Lung microvascular endothelial cell (primary cell): ENCODE results near the gene CPE. TPM values are rescaled to one million over a fixed set of nuclear protein-coding genes. Genes with fewer than 3 reads are reported as not detected.
"Not testable (repeated sequence)": the region's sequence is repeated elsewhere in the genome, so short reads cannot be mapped to it uniquely, and the experiment has no call there.

Experiments
- DNase-seq, 2 donors: peaks; one replicate each; pipeline versions ENCODE4 v3.0.0 to v3.0.0-alpha.2; 2010; ENCODE audit warnings: low read depth in 2 of 2
- total RNA-seq: library from RNA; depleted of rRNA; stranded (reverse); fragments of >200 nt; gene quantifications from 2 replicates; pipeline ENCODE4 v1.2.1, GENCODE V29; 2014

The CPE gene
- total RNA-seq, 1 donor from 2014 or later = 1.4 TPM

DNA sequence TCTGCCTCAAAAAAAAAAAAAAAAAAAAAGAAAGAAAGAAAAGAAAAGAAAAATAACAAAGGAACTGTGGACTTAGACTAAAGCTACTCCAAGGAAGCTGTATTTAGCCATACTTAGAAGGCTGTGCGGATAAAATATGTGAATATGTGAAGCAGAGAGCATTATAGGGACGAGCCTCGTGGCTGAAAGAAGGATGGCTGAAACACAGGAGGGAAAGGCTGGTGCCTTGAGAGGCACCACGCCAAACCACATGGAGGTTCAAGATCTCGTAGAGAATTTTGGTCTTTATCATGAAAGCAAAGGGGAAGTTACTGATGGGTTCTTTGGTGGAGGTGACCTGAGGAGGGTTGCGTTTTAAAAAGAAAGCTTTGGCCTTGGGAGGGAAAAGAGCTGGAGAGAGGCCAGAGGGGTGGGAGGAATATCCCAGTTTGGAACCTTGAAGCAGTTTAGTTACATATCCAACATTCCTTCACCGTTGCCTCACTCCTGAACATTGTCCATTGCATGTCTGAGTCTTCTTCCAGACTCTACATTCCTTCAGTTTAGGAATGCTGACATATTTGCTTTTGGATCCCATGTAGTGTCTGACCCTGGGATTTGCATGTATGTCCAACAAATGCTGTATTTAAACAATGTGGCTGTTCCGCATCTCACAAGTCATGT is 82.5 kb downstream of the CPE start:
- DNase-seq = no peak

DNA sequence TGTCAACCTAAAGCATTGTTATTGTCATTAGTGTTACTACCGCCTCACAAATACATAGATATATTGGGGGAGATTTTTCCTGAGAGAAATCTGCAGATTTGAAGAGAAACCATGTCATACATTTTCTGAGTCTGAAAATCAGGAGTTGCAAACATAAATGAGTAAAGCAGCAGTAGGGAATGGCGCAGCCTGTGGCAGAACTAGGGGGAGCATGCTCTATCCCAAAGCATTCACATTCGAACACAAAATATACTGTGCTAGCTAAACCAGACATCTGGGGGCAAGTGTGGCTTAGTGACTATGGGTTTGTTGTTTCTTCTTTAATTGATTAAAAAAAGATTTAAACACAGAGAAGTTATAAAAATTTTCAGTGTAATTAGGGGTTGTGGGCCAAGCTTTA is 83.2 kb downstream of the CPE start:
- no peak for DNase-seq

DNA sequence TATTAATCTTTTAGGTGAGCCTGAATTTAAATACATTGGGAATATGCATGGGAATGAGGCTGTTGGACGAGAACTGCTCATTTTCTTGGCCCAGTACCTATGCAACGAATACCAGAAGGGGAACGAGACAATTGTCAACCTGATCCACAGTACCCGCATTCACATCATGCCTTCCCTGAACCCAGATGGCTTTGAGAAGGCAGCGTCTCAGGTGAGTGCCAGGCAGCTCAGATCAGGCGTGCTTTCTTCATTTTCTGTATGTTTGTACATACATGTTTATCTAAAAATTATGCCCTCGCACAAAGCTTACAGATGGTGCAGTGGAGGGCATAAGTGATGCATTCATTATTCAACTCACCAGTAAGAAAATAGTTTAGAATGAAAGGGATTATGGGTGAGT is 85.6 kb downstream of the CPE start:
- DNase-seq = no peak

DNA sequence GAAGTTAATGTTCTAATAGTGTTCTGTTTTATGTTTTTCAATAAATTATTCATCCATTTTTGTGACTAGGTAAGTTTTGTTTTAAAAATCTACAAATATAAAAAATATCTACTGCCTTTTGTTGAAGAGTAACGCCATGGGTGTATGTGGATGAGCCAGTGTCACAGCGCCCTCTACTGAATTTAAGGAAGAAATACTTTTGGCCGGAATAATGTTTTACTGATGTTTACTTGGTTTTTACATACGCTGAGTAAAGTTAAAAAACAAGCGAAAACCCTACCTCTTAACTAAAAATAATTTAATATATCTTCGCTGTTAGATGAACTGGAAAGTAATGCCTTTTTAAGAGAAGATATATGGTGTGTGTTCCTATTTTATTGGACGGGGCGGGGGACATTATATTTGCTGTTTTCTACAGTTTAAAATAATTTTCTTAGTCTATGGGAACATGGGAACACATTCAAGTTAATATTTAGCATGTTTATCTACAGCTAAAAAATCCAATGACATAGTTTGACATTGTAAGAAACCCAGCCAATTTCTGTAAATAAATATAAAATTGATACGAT is 86.1 kb downstream of the CPE start:
- peak; percentile 58 to 67 for DNase-seq

DNA sequence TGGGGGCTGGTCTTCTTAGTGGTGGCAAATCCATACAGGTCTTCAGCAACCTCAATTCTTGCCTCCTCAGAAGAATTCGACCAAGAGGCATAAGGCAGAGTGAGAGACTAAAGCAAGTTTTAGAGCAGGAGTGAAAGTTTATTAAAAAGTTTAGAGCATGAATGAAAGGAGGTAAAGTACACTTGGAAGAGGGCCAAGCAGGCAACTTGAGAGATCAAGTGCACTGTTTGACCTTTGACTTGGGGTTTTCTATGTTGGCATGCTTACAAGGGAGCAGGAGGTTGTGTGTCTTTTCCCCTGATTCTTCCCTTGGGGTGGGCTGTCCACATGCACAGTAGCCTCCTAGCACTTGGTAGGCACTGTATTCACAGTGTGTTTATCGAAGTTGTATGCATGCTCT is 91.2 kb downstream of the CPE start:
- DNase-seq = no peak

DNA sequence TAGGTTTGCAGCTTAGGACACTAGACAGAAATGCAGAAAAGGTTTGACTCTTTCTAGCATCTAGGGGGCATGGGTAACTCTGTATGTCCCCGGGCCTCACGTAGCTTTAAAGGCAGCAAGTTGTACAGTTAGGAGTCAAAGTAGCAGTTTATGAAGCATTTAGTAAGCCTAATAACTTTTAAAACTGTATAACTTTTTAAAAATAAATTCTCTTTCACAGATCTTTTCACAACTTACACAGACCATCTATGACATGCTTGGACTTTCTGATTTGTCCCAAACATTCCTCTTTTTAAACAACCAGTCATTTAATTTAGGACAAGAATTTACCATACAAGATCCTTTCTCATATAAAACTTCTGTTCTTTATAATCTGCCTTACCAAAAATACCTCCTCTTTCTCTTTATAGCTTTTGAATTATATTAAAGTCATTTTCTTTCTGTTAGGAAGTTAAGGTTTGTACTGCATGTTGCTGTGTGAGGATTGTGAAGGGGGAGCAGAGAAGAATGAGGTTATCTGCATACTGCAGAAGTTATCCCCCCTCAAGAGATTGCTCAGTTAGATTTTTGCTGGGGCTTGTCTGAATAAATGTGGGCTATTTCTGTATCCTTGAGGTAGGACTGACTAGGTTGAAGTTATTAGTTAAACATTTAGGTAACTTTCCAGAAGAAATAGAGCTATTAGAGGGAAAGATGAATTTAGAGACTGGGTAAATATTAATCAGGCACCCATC is 94.3 kb downstream of the CPE start:
- DNase-seq = no peak

DNA sequence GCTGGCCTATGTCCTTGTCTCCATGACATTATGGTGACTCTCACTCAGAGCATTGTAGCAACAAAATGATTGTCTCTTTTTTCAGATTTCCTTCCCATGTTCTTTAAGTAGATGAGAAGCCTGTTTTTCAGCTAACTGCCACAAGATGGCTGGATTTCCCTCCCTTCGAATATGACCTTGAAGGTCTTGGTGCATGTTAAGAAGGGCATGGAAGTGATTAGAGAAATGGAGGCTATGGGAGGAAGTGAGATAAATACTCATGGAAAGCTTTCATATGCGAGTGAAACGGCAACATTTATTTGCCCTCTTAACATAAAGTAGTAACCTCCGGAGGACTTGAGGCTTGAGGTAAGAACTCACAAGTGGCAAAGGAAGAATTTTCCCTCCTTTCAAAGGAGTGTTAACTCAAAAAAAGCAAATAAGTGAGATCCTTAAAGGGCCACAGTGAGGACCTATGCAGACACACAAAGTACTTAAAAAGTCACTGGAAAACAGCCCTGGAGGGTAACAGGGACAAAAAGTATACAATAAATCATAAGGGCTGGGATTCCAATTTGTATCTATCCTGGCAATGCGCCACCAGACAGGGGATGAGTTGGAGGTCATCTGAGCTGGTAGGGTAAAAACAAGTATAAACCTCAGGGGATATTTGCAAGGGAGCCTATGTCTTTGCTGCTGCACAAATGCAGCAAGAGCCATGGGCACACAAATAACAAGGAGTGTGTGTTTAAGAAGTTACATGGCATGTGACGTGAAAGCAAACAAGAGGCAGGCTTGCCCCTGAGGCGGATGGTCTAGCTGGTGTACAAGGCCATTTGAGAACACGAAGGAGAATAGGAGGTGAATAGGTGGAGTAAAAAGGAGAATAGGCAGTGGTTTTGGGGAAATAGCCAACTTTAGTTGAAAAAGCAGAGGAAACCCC is 96.2 kb downstream of the CPE start:
- no peak for DNase-seq

DNA sequence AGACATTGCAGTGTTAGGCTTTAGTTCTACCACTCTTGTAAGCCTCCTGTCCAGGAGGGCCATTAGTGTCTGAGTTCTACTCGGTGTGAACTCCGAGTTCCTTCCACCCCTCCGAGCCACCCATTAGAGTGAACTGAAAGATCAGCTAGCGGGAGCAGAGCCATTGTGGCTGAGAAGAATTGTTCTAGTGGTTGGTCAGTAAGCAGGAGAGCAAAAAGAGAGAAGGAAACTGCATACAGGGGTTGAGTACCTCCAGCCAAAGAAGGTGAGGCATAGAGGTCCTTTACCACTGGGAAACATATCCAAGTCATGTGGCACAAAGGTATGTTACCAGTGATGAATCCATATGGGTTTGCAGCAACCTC is 96.9 kb downstream of the CPE start:
- DNase-seq = no peak

DNA sequence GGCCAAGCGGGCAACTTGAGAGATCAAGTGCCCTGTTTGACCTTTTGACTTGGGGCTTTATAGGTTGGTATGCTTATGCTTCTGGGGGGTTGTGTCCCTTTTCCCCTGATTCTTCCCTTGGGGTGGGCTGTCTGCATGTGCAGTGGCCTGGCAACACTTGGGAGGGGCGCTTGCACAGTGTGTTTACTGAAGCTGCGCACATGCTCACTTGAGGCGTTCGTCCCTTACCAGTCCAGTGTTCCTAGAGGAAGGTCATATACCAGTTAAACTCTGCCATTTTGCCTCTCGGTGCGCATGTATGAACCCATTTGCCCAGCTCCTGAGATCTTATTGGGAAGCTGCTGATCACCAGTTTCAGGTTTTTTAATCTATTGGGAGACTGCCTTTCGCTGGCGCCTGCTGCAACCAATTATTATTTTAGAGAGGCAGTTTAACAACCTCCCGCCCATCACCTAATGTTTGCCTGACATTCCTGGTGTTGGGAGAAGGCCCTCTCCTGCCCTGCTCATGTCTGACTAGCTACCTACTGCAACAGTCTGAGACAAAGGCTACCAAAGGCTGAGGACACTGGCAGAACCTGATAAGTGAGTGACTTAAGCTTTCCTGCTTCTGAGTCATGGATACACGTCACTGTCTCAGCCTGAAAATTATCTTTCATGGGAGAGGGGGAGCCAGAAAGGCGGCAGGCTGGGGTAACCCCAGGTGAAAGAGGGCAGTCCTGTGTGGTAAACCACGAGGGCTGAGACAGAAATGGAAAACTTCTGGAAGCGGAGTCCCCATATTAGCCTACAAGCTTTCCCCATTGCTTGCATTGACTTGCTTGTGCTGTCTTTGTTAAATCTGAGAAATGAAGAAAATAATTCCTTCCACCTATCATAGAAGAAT is 97.6 kb downstream of the CPE start:
- DNase-seq = peak in 1 of 2 donors; percentile 19

DNA sequence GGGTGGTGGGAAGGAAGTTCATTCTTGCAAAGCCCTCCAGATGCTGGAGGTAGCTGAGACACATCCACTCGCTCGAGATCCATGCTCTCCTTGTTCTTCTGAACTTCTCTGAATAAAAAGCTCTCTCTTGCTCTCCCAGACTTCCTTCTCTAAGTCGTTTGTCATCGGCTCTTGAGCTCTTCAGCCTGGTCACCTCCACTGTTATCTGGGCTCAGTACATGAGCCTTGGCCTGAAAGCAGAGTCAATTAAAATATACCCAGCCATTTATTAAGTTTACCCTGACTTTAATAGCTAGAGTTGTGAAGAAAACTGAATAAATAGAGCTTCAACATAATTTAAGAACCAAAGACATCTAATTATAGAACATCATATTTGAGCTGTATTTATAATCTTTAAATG is 99.0 kb downstream of the CPE start:
- no peak for DNase-seq

DNA sequence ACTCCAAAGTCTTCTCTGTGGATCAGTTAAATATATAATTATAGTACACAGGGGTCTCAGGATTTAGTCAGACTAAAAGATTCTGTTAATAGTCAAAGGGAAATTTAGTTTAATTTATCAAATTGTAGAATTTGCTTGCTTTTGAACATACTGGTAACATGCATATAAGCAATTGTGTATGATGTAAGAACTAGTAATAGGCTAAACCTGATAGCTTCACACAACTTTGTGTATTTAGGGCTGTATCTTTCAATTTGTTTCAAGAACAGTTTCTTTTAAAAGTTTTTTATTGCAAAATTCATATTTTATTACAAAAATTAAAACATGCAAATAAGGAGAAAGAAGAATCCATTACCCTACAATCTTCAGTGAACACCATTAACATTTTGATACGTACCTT is 99.5 kb downstream of the CPE start:
- DNase-seq = no peak

DNA sequence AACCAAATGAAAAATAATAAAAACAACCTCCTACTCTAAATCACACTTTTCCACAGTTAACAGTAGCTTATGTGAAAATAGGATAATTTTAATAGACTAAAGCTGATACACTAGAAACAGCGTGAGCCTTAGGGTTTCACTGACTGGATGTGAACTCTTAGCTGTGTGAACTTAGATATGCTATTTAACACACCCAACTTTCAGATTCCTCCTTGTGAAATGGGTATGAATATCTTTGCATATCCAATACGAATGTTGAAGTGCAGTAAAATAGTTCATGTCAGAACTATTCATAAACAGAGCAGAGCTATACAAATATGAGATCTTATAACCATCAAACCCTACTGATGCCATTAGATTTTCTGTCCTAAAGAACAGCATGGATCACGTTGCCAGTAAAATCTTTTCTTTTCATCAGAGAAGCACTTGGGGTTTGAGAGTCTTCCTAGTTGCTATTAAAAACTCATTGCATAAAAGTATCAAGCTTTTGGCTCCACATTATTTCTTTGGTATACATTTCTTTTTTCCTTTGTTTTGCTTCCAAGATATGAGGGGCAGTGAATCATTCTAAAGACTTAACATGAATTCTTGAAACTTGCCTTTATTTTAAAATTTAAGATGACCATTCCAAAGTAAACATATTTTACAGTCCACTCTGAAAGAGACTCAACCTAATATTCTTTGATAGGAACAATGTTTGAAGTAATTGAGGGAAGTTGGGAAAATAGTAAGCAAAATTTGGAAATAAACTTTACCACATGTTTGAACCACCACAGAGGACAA is 102.4 kb downstream of the CPE start:
- DNase-seq = no peak

DNA sequence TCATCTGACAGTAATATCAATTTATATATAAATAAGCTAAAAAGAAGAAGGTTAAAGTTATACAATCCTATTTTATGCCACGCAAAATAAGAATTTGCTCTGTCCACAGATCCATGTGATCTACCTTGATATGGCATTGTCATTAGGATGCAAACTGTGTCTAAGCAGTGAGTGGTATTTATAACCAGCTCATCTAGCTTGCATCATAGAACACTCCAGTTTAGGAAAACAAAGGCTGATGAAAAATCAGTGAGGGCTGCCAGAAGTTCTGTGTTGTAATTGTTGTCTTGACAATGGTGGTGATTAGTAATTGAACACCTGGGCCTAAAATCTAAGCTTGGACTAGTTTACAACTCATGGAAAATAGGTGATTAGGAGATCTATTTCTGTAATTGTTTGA is 111.0 kb downstream of the CPE start:
- peak; percentile 21 to 47 for DNase-seq

DNA sequence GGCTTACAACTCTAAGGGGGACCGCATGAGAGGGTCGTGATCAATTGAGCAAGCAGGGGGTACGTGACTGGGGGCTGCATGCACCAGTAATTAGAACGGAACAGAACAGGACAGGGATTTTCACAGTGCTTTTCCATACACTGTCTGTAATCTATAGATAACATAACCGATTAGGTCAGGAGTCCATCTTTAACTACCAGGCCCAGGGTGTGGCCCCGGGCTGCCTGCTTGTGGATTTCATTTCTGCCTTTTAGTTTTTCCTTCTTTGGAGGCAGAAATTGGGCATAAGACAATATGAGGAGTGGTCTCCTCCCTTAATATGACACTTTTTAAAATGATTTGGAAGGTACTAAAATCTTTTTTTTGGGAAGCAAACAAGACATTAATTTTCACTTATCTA is 113.8 kb downstream of the CPE start:
- DNase-seq = not testable (repeated sequence)

DNA sequence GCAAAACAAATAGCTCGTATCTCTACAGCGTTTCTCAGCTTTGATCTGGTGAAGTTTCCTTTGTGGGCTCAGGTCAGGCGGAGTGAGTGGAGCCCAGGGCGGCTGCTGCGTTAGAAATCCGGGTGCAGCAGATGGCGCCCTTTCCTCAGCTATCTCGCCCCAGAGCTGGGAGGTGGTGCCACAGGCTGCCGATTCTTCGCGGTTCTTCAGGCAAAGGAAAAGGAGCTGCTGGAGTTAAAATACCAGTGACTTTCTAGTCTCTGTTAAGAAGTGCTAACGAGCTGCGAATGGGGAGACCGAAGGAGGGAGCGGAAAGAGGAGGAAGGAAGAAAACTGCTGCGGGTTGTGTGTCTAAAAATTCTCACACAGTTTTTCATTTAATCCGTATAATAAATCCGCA is 114.6 kb downstream of the CPE start:
- DNase-seq = peak; percentile 66 to 82

DNA sequence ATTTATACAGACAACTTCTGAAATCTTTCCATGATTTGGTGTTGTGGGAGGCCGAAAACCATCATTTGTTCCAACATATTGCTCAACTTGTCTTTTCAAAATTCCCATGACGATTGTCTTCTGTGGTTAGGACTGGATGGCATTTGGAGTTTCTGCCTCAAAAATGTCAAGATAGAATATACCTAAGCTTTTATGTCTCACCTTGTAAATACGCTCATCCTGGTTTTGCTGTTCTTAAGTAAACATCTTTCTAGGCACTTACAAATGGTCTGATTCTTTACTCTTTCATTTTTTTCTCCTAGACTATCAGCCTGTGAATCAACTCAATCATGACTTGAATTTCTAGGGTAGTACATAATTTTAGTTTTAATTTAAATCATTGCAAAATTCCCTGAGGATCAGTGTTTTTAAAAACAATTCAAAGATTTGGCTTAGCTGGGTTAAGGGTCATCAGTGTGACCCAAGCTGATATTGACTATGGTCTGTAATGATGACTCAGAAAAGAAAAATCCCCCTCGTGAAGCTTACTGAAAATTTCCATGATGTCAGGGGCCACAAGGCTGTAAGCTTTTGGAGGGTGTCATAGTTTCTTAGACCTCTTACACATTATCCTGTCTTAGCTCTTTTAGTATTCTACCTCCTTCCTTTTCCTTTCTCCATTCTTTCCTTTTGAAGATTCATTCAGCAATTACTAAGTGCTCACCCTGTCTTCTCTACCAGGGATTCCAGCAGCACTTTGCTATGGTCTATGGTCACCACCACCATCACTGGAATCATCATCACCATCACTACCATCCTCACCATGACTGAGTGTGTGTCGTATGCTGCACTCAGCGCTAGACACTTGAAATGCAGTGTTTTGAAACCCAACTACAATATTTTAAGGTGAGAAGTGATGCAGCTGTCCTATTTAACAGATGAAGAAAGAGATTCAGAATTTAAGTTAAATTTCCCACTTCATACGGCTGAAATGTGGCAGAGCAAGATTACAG is 124.4 kb downstream of the CPE start:
- peak; percentile 10 to 84 for DNase-seq

DNA sequence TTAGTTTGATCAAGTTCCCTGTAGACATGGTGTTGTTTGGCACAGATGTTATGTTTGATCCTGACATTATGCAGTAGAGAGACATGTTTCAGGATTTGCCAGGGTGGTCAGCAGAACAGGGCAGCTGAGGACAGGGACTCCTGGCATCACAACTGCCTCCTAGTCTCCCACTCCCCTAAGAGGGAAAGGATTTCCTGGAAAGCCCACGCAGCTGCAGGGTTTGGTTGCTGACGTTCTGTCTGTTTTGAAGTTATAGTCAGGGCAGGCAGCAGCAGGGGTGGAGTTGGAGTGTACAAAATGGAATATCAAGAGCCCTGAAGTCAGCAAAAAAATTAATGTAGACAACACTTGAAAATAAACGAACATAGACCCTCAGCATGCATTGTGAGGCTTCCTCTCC is 125.4 kb downstream of the CPE start:
- DNase-seq = peak in 1 of 2 donors; percentile 25

DNA sequence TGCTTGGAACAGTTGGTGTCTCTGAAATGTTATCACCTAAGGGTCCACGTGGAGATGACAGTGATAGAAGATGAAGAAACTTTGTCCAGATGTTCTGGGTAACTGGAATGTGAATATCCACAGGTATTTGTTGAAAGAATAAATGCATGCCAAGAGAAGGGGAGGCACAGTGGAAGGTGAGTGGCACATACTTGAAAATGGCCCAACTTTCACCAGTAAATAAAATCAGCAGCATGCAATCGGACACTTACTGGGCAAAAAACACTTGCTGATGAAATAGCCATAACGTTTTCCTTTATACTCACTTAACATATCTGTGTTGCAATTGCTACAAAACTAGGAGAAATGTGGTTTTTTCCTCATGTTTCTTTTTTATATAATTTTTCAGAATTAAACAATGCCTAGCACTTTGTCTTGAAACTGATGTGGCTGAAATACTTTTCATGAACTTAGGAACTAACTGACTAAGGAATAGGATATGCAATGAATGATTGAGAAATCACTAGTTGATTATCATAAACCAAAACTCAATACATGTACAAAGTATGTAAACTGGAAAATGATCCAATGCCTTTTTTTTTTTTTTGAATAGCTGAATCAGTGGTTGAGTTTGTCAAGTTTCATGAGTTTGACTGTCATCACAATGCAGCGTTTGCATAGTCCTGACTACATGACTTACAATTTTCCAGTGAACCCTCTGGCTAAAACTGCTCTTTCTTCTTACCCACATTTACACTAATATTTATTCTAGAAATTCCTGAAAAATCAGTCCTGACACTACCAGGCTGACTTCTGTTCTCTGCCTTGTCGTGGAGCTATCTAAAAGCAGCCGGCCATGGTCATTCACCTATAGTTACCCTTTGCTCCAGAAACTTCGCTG is 127.4 kb downstream of the CPE start:
- no peak for DNase-seq
